ENCODE data around the gene PTPN5. TPM values are rescaled to one million over a fixed set of nuclear protein-coding genes. Genes with fewer than 3 reads are reported as not detected.

The PTPN5 gene
- total and polyA plus RNA-seq, 4 donors: not detected

DNA sequence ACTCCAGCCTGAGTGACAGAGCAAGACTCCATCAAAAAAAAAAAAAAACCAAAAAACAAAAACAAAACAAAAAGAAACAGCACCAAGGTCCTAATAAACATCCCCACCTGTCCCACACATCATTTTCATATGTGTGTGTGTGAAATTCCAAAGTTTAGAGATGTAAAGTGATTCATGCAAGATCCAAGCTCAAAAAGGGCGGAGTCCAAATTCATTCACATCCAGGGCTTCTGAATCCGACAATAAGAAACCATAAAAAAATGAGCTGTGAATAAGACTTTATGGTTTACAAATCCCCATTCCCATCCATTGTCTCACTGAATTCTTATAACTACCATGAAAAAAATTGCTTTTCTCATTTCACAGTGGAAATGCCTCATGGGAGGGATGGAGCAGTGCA, 34.7 kb downstream of the PTPN5 start:
- no peak overlapping the region for H3K9ac ChIP-seq (ENCODE audit: low read depth in 1 of 2, low read length in 2 of 2)
- no peaks in the 10 kb centered on the region for H3K9me3 ChIP-seq (ENCODE audit: control insufficient read depth in 4 of 4, low read length in 3 of 4)
- no peaks in the 10 kb centered on the region for H3K27me3 ChIP-seq (ENCODE audit: control insufficient read depth in 4 of 4, insufficient read depth in 4 of 4, low read length in 3 of 4)
- H3K27ac ChIP-seq (ENCODE audit: low read depth in 1 of 2, low read length in 2 of 2): no peak overlapping the region
- no peak overlapping the region for H3K4me3 ChIP-seq (ENCODE audit: low read depth in 1 of 3, low read length in 3 of 3)
- H3K4me1 ChIP-seq (ENCODE audit: control insufficient read depth in 4 of 4, insufficient read depth in 4 of 4, low read length in 3 of 4): no peaks in the 10 kb centered on the region
- H3K36me3 ChIP-seq (ENCODE audit: control insufficient read depth in 4 of 4, insufficient read depth in 3 of 4, low read depth in 1 of 4, low read length in 3 of 4): no peaks in the 10 kb centered on the region
- no peak for DNase-seq (ENCODE audit: low spot score)
- no peak for TF ChIP-seq JUND (IDR thresholded peaks at IDR 0.05)
- TF ChIP-seq HNF4G (IDR thresholded peaks at IDR 0.05): no peak
- TF ChIP-seq SP1 (IDR thresholded peaks at IDR 0.05): no peak
- no peak for TF ChIP-seq GABPA (IDR thresholded peaks at IDR 0.05 in 1 of 2, conservative IDR thresholded peaks at IDR 0.05 in 1 of 2)
- TF ChIP-seq, protein P1, sequence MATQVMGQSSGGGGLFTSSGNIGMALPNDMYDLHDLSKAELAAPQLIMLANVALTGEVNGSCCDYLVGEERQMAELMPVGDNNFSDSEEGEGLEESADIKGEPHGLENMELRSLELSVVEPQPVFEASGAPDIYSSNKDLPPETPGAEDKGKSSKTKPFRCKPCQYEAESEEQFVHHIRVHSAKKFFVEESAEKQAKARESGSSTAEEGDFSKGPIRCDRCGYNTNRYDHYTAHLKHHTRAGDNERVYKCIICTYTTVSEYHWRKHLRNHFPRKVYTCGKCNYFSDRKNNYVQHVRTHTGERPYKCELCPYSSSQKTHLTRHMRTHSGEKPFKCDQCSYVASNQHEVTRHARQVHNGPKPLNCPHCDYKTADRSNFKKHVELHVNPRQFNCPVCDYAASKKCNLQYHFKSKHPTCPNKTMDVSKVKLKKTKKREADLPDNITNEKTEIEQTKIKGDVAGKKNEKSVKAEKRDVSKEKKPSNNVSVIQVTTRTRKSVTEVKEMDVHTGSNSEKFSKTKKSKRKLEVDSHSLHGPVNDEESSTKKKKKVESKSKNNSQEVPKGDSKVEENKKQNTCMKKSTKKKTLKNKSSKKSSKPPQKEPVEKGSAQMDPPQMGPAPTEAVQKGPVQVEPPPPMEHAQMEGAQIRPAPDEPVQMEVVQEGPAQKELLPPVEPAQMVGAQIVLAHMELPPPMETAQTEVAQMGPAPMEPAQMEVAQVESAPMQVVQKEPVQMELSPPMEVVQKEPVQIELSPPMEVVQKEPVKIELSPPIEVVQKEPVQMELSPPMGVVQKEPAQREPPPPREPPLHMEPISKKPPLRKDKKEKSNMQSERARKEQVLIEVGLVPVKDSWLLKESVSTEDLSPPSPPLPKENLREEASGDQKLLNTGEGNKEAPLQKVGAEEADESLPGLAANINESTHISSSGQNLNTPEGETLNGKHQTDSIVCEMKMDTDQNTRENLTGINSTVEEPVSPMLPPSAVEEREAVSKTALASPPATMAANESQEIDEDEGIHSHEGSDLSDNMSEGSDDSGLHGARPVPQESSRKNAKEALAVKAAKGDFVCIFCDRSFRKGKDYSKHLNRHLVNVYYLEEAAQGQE (IDR thresholded peaks at IDR 0.05): no peak
- TF ChIP-seq, protein P2, sequence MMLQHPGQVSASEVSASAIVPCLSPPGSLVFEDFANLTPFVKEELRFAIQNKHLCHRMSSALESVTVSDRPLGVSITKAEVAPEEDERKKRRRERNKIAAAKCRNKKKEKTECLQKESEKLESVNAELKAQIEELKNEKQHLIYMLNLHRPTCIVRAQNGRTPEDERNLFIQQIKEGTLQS (IDR thresholded peaks at IDR 0.05): no peak
- TF ChIP-seq RXRA (IDR thresholded peaks at IDR 0.05): no peak
- TF ChIP-seq, protein P3, sequence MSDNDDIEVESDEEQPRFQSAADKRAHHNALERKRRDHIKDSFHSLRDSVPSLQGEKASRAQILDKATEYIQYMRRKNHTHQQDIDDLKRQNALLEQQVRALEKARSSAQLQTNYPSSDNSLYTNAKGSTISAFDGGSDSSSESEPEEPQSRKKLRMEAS (IDR thresholded peaks at IDR 0.05): no peak
- no peak for TF ChIP-seq FOXA1 (IDR thresholded peaks at IDR 0.05)
- TF ChIP-seq, protein P4, sequence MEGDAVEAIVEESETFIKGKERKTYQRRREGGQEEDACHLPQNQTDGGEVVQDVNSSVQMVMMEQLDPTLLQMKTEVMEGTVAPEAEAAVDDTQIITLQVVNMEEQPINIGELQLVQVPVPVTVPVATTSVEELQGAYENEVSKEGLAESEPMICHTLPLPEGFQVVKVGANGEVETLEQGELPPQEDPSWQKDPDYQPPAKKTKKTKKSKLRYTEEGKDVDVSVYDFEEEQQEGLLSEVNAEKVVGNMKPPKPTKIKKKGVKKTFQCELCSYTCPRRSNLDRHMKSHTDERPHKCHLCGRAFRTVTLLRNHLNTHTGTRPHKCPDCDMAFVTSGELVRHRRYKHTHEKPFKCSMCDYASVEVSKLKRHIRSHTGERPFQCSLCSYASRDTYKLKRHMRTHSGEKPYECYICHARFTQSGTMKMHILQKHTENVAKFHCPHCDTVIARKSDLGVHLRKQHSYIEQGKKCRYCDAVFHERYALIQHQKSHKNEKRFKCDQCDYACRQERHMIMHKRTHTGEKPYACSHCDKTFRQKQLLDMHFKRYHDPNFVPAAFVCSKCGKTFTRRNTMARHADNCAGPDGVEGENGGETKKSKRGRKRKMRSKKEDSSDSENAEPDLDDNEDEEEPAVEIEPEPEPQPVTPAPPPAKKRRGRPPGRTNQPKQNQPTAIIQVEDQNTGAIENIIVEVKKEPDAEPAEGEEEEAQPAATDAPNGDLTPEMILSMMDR (IDR thresholded peaks at IDR 0.05; ENCODE audit: low read depth, low read length, missing input control): no peak
- TF ChIP-seq FOXA2 (IDR thresholded peaks at IDR 0.05): no peak
- 87% methylated on average over 2 of the region's 2 CpGs for WGBS

DNA sequence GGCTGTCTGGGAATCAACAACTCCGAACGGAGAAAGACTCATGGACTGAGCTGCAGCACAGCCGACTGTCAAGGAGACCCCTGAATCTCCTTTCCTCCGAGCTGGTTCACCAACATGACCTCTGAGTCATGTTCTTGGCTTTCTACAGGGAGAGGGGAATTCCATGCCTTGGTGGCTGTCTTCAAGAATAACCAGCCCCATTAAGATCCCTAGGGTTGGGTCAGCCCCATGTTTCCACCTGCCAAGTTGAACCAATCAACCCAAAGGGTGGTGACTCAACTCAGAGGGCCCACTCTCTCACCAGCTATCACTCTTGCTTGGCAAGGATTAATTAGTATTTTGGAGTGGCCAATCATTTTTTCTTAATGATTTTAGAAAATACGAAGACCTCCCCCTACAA, 37.3 kb downstream of the PTPN5 start:
- TF ChIP-seq HNF4A (conservative IDR thresholded peaks at IDR 0.05): no peak
- TF ChIP-seq FOXA1 (IDR thresholded peaks at IDR 0.05): no peak
- TF ChIP-seq, protein P3 (IDR thresholded peaks at IDR 0.05): no peak
- H3K4me1 ChIP-seq (ENCODE audit: control insufficient read depth in 4 of 4, insufficient read depth in 4 of 4, low read length in 3 of 4): no peaks in the 10 kb centered on the region
- no peaks in the 10 kb centered on the region for H3K27me3 ChIP-seq (ENCODE audit: control insufficient read depth in 4 of 4, insufficient read depth in 4 of 4, low read length in 3 of 4)
- no peak overlapping the region for H3K9ac ChIP-seq (ENCODE audit: low read depth in 1 of 2, low read length in 2 of 2)
- H3K36me3 ChIP-seq (ENCODE audit: control insufficient read depth in 4 of 4, insufficient read depth in 3 of 4, low read depth in 1 of 4, low read length in 3 of 4): no peaks in the 10 kb centered on the region
- H3K27ac ChIP-seq (ENCODE audit: low read depth in 1 of 2, low read length in 2 of 2): no peak overlapping the region
- no peak overlapping the region for H3K4me3 ChIP-seq (ENCODE audit: low read depth in 1 of 3, low read length in 3 of 3)
- DNase-seq (ENCODE audit: low spot score): no peak
- WGBS: 65% methylated on average over 5 of the region's 5 CpGs
- no peaks in the 10 kb centered on the region for H3K9me3 ChIP-seq (ENCODE audit: control insufficient read depth in 4 of 4, low read length in 3 of 4)

DNA sequence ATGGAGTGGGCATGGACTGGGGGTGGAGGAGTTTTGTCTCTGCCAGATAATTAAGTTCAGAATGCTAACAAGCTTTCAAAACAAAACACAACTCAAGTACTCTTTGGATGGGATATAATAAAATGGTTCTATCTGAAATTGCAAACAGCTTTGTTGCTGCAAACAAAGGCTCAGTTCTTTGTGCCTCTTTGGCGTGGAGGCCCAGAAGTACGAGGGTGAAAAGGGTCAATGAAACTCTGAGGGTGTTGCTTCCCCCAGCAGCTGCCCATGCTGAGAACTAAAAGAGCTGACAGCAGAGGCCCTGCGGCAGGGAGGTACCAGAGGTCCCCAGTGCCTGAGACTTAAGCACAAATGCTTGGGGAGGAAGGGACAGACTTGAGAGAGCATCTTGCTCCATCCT, 39.1 kb downstream of the PTPN5 start:
- H3K4me1 ChIP-seq (ENCODE audit: control insufficient read depth in 4 of 4, insufficient read depth in 4 of 4, low read length in 3 of 4): no peaks in the 10 kb centered on the region
- WGBS: 60% methylated on average over 3 of the region's 3 CpGs
- TF ChIP-seq, protein P5, sequence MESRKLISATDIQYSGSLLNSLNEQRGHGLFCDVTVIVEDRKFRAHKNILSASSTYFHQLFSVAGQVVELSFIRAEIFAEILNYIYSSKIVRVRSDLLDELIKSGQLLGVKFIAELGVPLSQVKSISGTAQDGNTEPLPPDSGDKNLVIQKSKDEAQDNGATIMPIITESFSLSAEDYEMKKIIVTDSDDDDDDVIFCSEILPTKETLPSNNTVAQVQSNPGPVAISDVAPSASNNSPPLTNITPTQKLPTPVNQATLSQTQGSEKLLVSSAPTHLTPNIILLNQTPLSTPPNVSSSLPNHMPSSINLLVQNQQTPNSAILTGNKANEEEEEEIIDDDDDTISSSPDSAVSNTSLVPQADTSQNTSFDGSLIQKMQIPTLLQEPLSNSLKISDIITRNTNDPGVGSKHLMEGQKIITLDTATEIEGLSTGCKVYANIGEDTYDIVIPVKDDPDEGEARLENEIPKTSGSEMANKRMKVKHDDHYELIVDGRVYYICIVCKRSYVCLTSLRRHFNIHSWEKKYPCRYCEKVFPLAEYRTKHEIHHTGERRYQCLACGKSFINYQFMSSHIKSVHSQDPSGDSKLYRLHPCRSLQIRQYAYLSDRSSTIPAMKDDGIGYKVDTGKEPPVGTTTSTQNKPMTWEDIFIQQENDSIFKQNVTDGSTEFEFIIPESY (IDR thresholded peaks at IDR 0.05): no peak
- no peak for TF ChIP-seq YY1 (IDR thresholded peaks at IDR 0.05)
- TF ChIP-seq, protein P2 (IDR thresholded peaks at IDR 0.05): no peak
- TF ChIP-seq, protein P3 (IDR thresholded peaks at IDR 0.05): no peak
- TF ChIP-seq RXRA (IDR thresholded peaks at IDR 0.05): no peak
- TF ChIP-seq, protein P1 (IDR thresholded peaks at IDR 0.05): no peak
- TF ChIP-seq JUND (IDR thresholded peaks at IDR 0.05): no peak
- TF ChIP-seq RAD21 (IDR thresholded peaks at IDR 0.05): no peak

More for the DNA sequence above, 39.1 kb downstream of the PTPN5 start:
- H3K4me3 ChIP-seq (ENCODE audit: low read depth in 1 of 3, low read length in 3 of 3): no peak overlapping the region
- H3K9ac ChIP-seq (ENCODE audit: low read depth in 1 of 2, low read length in 2 of 2): no peak overlapping the region
- H3K27me3 ChIP-seq (ENCODE audit: control insufficient read depth in 4 of 4, insufficient read depth in 4 of 4, low read length in 3 of 4): no peaks in the 10 kb centered on the region
- H3K27ac ChIP-seq (ENCODE audit: low read depth in 1 of 2, low read length in 2 of 2): no peak overlapping the region
- no peaks in the 10 kb centered on the region for H3K9me3 ChIP-seq (ENCODE audit: control insufficient read depth in 4 of 4, low read length in 3 of 4)
- H3K36me3 ChIP-seq (ENCODE audit: control insufficient read depth in 4 of 4, insufficient read depth in 3 of 4, low read depth in 1 of 4, low read length in 3 of 4): no peaks in the 10 kb centered on the region
- no peak for DNase-seq (ENCODE audit: low spot score)
